Measurements from ENCODE around the gene EXOC5.

The EXOC5 gene

DNA sequence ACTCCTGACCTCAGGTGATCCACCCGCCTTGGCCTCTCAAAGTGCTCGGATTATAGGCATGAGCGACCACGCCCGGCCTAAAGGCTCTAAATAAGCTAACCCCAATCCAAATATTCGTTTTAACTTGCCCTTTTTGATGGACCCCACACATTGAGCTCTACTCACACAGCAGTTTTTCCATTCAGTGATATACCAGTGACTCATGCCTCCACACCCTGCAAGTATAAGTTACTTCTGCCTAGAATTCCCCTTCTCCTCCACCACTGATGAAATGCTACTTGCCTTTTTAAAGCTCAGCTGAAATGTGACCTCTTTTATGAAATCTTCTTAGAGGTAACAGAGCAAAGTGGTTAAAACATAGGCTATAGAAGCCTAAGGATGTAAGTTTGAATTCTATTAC is 68.8 kb downstream of the EXOC5 start:
- no peak overlapping the region for H3K27ac ChIP-seq (ENCODE audit: low read length)
- H3K79me2 ChIP-seq (ENCODE audit: insufficient read depth, low read length) = no peaks in the 10 kb centered on the region
- no peak overlapping the region for H3K4me3 ChIP-seq (ENCODE audit: low read depth in 1 of 2, low read length in 2 of 2)
- H3K9me3 ChIP-seq (ENCODE audit: insufficient read depth, low read length, severe bottlenecking) = no peaks in the 10 kb centered on the region
- TF ChIP-seq, protein P1, sequence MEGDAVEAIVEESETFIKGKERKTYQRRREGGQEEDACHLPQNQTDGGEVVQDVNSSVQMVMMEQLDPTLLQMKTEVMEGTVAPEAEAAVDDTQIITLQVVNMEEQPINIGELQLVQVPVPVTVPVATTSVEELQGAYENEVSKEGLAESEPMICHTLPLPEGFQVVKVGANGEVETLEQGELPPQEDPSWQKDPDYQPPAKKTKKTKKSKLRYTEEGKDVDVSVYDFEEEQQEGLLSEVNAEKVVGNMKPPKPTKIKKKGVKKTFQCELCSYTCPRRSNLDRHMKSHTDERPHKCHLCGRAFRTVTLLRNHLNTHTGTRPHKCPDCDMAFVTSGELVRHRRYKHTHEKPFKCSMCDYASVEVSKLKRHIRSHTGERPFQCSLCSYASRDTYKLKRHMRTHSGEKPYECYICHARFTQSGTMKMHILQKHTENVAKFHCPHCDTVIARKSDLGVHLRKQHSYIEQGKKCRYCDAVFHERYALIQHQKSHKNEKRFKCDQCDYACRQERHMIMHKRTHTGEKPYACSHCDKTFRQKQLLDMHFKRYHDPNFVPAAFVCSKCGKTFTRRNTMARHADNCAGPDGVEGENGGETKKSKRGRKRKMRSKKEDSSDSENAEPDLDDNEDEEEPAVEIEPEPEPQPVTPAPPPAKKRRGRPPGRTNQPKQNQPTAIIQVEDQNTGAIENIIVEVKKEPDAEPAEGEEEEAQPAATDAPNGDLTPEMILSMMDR (IDR thresholded peaks at IDR 0.05; ENCODE audit: borderline replicate concordance, extremely low read depth, low read length, poor library complexity, severe bottlenecking) = no peak
- TF ChIP-seq EZH2 (IDR thresholded peaks at IDR 0.05; ENCODE audit: borderline replicate concordance, low read depth, low read length, severe bottlenecking) = no peak
- H3K36me3 ChIP-seq (ENCODE audit: insufficient read depth, low read length) = no peaks in the 10 kb centered on the region
- no peak overlapping the region for H2AFZ ChIP-seq (ENCODE audit: low read depth, low read length)
- H3K27me3 ChIP-seq (ENCODE audit: insufficient read depth, low read length, poor library complexity) = peaks cover under 1% of the 10 kb centered on the region
- H3K4me2 ChIP-seq (ENCODE audit: insufficient read depth, low read length) = no peak overlapping the region
- DNase-seq = no peak
- H3K4me1 ChIP-seq (ENCODE audit: insufficient read depth, low read length) = no peaks in the 10 kb centered on the region
- no peak overlapping the region for H3K9ac ChIP-seq (ENCODE audit: low read depth, low read length)
- H4K20me1 ChIP-seq (ENCODE audit: insufficient read depth, low read length) = no peaks in the 10 kb centered on the region
- ATAC-seq (ENCODE audit: insufficient read depth, low read depth) = no peak

DNA sequence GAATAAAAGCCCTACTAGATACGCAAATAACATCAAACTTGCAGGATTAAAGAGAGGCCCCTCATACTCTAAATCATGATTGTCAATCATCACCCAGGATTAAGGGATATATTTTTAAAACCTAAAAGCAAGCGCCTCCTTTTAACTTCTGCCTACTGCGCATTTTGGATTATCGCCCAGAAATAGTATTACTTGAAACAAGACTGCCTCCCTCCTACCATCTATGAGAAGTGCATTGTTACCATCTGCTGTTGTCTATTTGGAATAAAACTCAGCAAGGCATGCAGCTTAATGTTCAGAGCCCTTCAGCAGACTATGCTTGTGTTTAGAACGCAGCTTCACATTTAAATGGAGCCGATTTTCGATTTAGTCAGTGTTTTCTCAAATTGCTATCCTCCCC is 79.6 kb downstream of the EXOC5 start:
- TF ChIP-seq EZH2 (IDR thresholded peaks at IDR 0.05; ENCODE audit: borderline replicate concordance, low read depth, low read length, severe bottlenecking) = no peak
- TF ChIP-seq, protein P1 (IDR thresholded peaks at IDR 0.05; ENCODE audit: borderline replicate concordance, extremely low read depth, low read length, poor library complexity, severe bottlenecking) = peak; percentile 25
- Histone ChIP-seq H3K4me3 (ENCODE audit: low read depth in 1 of 2, low read length in 2 of 2) (no peak overlapping the region), H4K20me1 (ENCODE audit: insufficient read depth, low read length) (no peaks in the 10 kb centered on the region), H3K4me1 (ENCODE audit: insufficient read depth, low read length) (no peaks in the 10 kb centered on the region), H3K27me3 (ENCODE audit: insufficient read depth, low read length, poor library complexity) (peaks cover 20% of the 10 kb centered on the region), H3K79me2 (ENCODE audit: insufficient read depth, low read length) (no peaks in the 10 kb centered on the region), H3K9me3 (ENCODE audit: insufficient read depth, low read length, severe bottlenecking) (no peaks in the 10 kb centered on the region), H3K9ac (ENCODE audit: low read depth, low read length) (no peak overlapping the region), H3K4me2 (ENCODE audit: insufficient read depth, low read length) (no peak overlapping the region), H2AFZ (ENCODE audit: low read depth, low read length) (no peak overlapping the region), H3K36me3 (ENCODE audit: insufficient read depth, low read length) (no peaks in the 10 kb centered on the region), H3K27ac (ENCODE audit: low read length) (no peak overlapping the region)
- DNase-seq (no peak), ATAC-seq (ENCODE audit: insufficient read depth, low read depth) (no peak)

DNA sequence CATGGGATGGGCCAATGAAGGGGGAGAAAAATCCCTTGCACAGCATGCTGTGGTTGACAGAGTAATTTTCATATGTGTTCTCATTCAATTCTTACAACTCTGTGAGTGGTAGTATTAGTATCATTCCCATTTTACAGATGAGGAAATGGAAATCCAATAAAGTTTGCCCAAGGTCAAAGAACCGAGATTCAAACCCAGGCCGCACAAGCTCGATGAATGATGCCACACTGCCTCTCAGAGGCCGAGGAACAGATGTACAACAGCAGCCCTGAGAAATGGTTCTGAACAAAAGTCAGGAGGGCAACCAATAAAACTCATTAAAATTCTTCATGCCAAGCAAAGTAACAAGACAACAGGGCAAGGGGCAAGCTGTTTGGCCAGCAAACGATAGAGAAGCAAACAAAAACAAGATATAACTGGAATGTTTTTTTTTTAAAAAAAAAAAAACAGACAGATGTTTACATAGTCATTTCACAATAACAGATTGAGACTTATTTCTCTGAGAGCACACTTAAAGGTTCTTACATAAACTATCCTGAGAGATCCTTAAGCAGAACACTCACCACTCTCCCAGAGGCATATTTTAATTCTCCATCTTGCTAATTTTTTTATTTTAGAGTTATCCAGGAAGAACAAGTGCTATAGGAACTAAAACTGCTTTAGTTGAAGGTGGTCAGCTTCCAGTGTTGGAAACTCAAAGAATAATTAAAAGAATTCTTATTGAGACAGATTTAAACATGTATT is 85.8 kb downstream of the EXOC5 start:
- Histone ChIP-seq H3K27ac (ENCODE audit: low read length) (no peak overlapping the region), H3K27me3 (ENCODE audit: insufficient read depth, low read length, poor library complexity) (peaks cover 27% of the 10 kb centered on the region), H3K4me2 (ENCODE audit: insufficient read depth, low read length) (no peak overlapping the region), H3K4me1 (ENCODE audit: insufficient read depth, low read length) (no peaks in the 10 kb centered on the region), H3K9ac (ENCODE audit: low read depth, low read length) (no peak overlapping the region), H3K36me3 (ENCODE audit: insufficient read depth, low read length) (no peaks in the 10 kb centered on the region), H2AFZ (ENCODE audit: low read depth, low read length) (no peak overlapping the region), H3K79me2 (ENCODE audit: insufficient read depth, low read length) (no peaks in the 10 kb centered on the region), H3K4me3 (ENCODE audit: low read depth in 1 of 2, low read length in 2 of 2) (no peak overlapping the region), H4K20me1 (ENCODE audit: insufficient read depth, low read length) (no peaks in the 10 kb centered on the region), H3K9me3 (ENCODE audit: insufficient read depth, low read length, severe bottlenecking) (no peaks in the 10 kb centered on the region)
- ATAC-seq (ENCODE audit: insufficient read depth, low read depth) (no peak), DNase-seq (no peak)
- TF ChIP-seq EZH2 (IDR thresholded peaks at IDR 0.05; ENCODE audit: borderline replicate concordance, low read depth, low read length, severe bottlenecking) = no peak
- TF ChIP-seq, protein P1 (IDR thresholded peaks at IDR 0.05; ENCODE audit: borderline replicate concordance, extremely low read depth, low read length, poor library complexity, severe bottlenecking) = peak; percentile 62

All from DND-41 (cell line).